Thoracic aorta (tissue), 2 donors: Measurements from ENCODE around the gene AGTPBP1. TPM values are rescaled to one million over a fixed set of nuclear protein-coding genes. Genes with fewer than 3 reads are reported as not detected.

Experiments used
- ATAC-seq: fragments of 150-250 bp; one replicate; pipeline ENCODE4 v1.8.0; 2017; ENCODE audit warnings: low read depth; ENCODE audit not compliant: insufficient number of reproducible peaks, low FRiP score
- DNase-seq: peaks from one replicate; pipeline ENCODE4 v3.0.0-alpha.2; 2020; ENCODE audit warnings: low spot score
- H3K27ac ChIP-seq, 2 donors: fragments of 200-600 bp; sonication (generic); 1 replicate in 1 of 2; 2 replicates in 1 of 2; pipeline ENCODE4 v1.5.1; 2016; ENCODE audit warnings: mild to moderate bottlenecking in 2 of 2, moderate library complexity in 2 of 2
- H3K27me3 ChIP-seq: fragments of 200-600 bp; sonication (generic); replicated peaks from 2 replicates; pipeline ENCODE4 v1.6.0; 2016; ENCODE audit warnings: mild to moderate bottlenecking; ENCODE audit not compliant: insufficient read depth
- H3K36me3 ChIP-seq: fragments of 200-600 bp; sonication (generic); one replicate; pipeline ENCODE4 v1.5.1; 2016
- H3K4me1 ChIP-seq, 2 donors: fragments of 200-600 bp; sonication (generic); 1 replicate in 1 of 2; 2 replicates in 1 of 2; pipeline versions ENCODE4 v1.5.1 to v1.6.0; 2016; ENCODE audit warnings: low read depth in 2 of 2, mild to moderate bottlenecking in 1 of 2; ENCODE audit not compliant: control insufficient read depth in 1 of 2
- H3K4me3 ChIP-seq: fragments of 200-600 bp; sonication (generic); 2 replicates; pipeline ENCODE4 v1.5.1; 2016; ENCODE audit warnings: mild to moderate bottlenecking
- H3K9me3 ChIP-seq: fragments of 200-600 bp; sonication (generic); 2 replicates; pipeline ENCODE4 v1.5.1; 2016
- CTCF ChIP-seq: fragments of 200-600 bp; sonication (generic); IDR thresholded peaks from one replicate; pipeline ENCODE4 v1.5.1; 2019; ENCODE audit warnings: antibody characterized with exemption
- total RNA-seq, 2 donors: library from RNA; depleted of rRNA; stranded (reverse); fragments of >200 nt; gene quantifications; one replicate each; pipeline versions ENCODE4 v1.1.0 to v1.2.3, GENCODE V29; 2016

Gene AGTPBP1
- total RNA-seq, 2 donors from 2014 or later, result 35.0 to 38.3 TPM

DNA sequence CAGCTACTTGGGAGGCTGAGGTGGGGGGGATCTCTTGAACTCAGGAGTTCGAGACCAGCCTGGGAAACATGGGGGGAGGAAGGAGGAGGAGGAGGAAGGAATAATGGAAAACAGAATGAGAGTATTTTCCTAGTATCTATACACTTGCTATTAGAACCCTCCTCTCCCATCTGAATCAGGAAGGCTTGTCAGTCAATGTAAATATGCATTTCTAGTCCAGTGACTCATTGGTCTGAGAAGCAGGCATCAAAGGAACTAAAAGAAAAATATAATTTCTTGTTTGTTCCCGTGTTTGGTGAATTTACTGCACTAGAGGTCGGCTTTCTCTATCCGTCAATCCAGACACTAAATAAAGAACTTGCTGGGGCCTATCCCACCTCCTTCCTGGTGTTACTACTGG, 88.6 kb downstream of the AGTPBP1 start:
- DNase-seq, result no peak
- no peak for TF ChIP-seq CTCF
- Histone ChIP-seq H3K27me3 (no peaks in the 10 kb centered on the region), H3K27ac (no peak overlapping the region), H3K9me3 (no peaks in the 10 kb centered on the region), H3K4me3 (no peak overlapping the region), H3K4me1 (no peaks in the 10 kb centered on the region), H3K36me3 (peaks cover 9% of the 10 kb centered on the region)
- no peak for ATAC-seq

GRCh38 chr9:85647571-85647970, 94.2 kb downstream of the AGTPBP1 start:
- no peak for TF ChIP-seq CTCF
- ATAC-seq (no peak), DNase-seq (no peak)
- H3K4me3 ChIP-seq, result no peak overlapping the region
- no peaks in the 10 kb centered on the region for H3K4me1 ChIP-seq
- H3K9me3 ChIP-seq, result no peaks in the 10 kb centered on the region
- peaks cover 7% of the 10 kb centered on the region for H3K36me3 ChIP-seq
- no peaks in the 10 kb centered on the region for H3K27me3 ChIP-seq
- H3K27ac ChIP-seq, result no peak overlapping the region

DNA sequence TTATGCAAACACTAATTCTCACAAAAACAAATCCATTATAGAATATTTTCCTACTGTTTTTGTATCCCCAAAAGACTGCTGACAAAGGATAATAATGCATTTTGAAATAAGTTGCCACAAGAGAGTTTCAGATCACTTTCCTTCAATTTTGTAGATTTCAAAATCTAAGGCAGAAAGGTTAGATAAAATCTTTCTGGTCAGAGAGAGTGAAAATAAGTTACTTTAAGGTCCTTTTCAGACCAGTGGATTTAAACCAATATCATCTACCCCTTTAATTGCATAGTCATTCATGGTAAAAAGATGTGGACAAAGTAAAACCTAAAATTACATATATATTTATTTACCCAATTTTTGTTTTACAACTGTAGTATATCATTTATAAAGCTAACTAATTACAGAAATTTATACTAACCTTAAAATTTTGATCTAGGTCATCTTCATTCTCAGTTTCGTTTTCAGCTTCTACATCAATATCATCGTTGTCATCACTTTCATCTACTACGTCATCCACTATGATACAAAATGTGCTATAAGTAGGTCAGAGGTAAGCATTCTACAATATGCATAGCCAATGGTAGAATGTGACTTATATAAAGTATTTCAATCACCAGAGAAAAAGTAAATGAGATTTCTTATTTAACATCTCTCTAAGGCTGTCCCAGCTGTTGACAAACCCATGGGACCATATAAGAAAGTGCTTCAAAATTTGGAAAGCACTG, 95.7 kb downstream of the AGTPBP1 start:
- no peak overlapping the region for H3K27ac ChIP-seq
- no peak overlapping the region for H3K4me3 ChIP-seq
- no peaks in the 10 kb centered on the region for H3K9me3 ChIP-seq
- H3K27me3 ChIP-seq, result no peaks in the 10 kb centered on the region
- no peak for TF ChIP-seq CTCF
- H3K36me3 ChIP-seq, result no peaks in the 10 kb centered on the region
- ATAC-seq (no peak), DNase-seq (no peak)
- no peaks in the 10 kb centered on the region for H3K4me1 ChIP-seq

DNA sequence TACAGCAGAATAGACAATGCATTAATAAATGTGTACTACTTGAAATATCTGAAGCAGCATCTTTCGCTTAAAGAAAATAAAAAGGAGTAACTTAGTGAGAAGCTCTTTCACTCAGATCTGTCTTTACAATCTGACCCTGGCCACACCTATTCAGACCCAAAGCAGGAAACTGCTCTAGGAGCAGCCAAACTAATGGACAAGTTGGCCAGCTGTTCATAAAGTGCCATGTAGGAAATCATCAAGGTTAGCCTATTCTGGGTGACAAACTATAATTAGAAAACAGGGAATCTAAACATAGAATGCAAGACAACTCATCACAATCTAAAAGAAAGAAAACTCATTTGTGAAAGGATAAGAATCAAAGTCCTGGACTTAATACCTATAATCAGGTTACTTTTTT, 101.3 kb downstream of the AGTPBP1 start:
- Histone ChIP-seq H3K27ac (no peak overlapping the region), H3K4me3 (no peak overlapping the region), H3K36me3 (no peaks in the 10 kb centered on the region), H3K9me3 (no peaks in the 10 kb centered on the region), H3K4me1 (no peaks in the 10 kb centered on the region), H3K27me3 (no peaks in the 10 kb centered on the region)
- DNase-seq, result no peak
- no peak for TF ChIP-seq CTCF
- no peak for ATAC-seq

DNA sequence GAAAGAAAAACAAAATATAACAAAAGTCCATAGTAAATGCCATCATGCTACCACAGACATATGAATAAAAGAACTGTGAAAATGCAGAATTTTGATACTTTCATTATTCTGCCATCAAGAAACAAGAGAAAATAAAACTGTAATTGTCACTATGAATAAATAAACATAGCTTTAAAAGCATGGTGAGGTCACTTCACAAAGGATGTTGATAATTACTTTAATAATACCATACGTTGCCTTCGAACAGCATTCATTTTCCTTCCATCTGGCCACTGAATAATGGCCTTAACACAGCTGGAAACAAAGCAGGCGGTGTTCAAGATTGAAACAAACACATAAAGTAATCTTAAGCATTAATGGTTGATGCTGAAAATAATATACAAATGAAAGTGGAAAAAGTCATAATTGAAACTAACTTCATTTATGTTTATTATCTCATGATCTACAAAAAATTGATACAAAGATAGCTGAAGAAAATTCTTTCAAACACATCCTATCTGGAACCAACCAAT, 102.0 kb downstream of the AGTPBP1 start:
- H3K4me3 ChIP-seq, result no peak overlapping the region
- no peaks in the 10 kb centered on the region for H3K9me3 ChIP-seq
- no peaks in the 10 kb centered on the region for H3K27me3 ChIP-seq
- no peaks in the 10 kb centered on the region for H3K4me1 ChIP-seq
- TF ChIP-seq CTCF, result no peak
- ATAC-seq (no peak), DNase-seq (no peak)
- no peaks in the 10 kb centered on the region for H3K36me3 ChIP-seq
- no peak overlapping the region for H3K27ac ChIP-seq
